ENCODE results near the gene HHIPL1. TPM values are rescaled to one million over a fixed set of nuclear protein-coding genes. Genes with fewer than 3 reads are reported as not detected.

HHIPL1 gene
- total RNA-seq, 1 experiment from 2014 or later: not detected

- intact Hi-C loops (cut with micrococcal nuclease; ENCODE audit: unreplicated experiment): no loop called here
- H3K27ac Mint-ChIP-seq (ENCODE audit: unreplicated experiment): no peak overlapping the region
- BruUV-seq (replicated peaks): no TSS peak
- H3K9me3 Mint-ChIP-seq (ENCODE audit: low read depth, unreplicated experiment): no peaks in the 10 kb centered on the region
- CTCF ChIA-PET: interaction anchor here (1.2 kb wide), 1 partner anchor 9 kb away, joined by 3 read pairs; no protein-coding TSS in a partner anchor
- H3K27me3 Mint-ChIP-seq (ENCODE audit: unreplicated experiment): peaks cover 80% of the 10 kb centered on the region
- no peak for TF ChIP-seq CTCF (IDR thresholded peaks at IDR 0.05; ENCODE audit: unreplicated experiment)
- no peak for DNase-seq
- H3K4me1 Mint-ChIP-seq (ENCODE audit: low read depth, unreplicated experiment): no peaks in the 10 kb centered on the region
- no peak overlapping the region for H3K4me3 Mint-ChIP-seq (ENCODE audit: low read depth, unreplicated experiment)
- no peaks in the 10 kb centered on the region for H3K36me3 Mint-ChIP-seq (ENCODE audit: insufficient read depth, unreplicated experiment)
Observed at GRCh38 chr14:99689266-99690236, 44.6 kb downstream of the HHIPL1 start.

GRCh38 chr14:99690636-99691035 is 45.7 kb downstream of the HHIPL1 start:
- Mint-ChIP-seq H3K36me3 (ENCODE audit: insufficient read depth, unreplicated experiment) (no peaks in the 10 kb centered on the region), H3K4me1 (ENCODE audit: low read depth, unreplicated experiment) (no peaks in the 10 kb centered on the region), H3K4me3 (ENCODE audit: low read depth, unreplicated experiment) (no peak overlapping the region), H3K9me3 (ENCODE audit: low read depth, unreplicated experiment) (no peaks in the 10 kb centered on the region), H3K27ac (ENCODE audit: unreplicated experiment) (no peak overlapping the region), H3K27me3 (ENCODE audit: unreplicated experiment) (peaks cover 81% of the 10 kb centered on the region)
- TF ChIP-seq CTCF (IDR thresholded peaks at IDR 0.05; ENCODE audit: unreplicated experiment): no peak
- no TSS peak for BruUV-seq (replicated peaks)
- intact Hi-C loops (cut with micrococcal nuclease; ENCODE audit: unreplicated experiment): no loop called here
- DNase-seq: no peak
- CTCF ChIA-PET: no interaction called here

GRCh38 chr14:99691111-99691885 is 46.4 kb downstream of the HHIPL1 start:
- no peak for DNase-seq
- intact Hi-C loops (cut with micrococcal nuclease; ENCODE audit: unreplicated experiment): no loop called here
- Mint-ChIP-seq H3K9me3 (ENCODE audit: low read depth, unreplicated experiment) (no peaks in the 10 kb centered on the region), H3K4me3 (ENCODE audit: low read depth, unreplicated experiment) (no peak overlapping the region), H3K27me3 (ENCODE audit: unreplicated experiment) (peaks cover 81% of the 10 kb centered on the region), H3K27ac (ENCODE audit: unreplicated experiment) (no peak overlapping the region), H3K36me3 (ENCODE audit: insufficient read depth, unreplicated experiment) (no peaks in the 10 kb centered on the region), H3K4me1 (ENCODE audit: low read depth, unreplicated experiment) (no peaks in the 10 kb centered on the region)
- no TSS peak for BruUV-seq (replicated peaks)
- CTCF ChIA-PET: no interaction called here
- no peak for TF ChIP-seq CTCF (IDR thresholded peaks at IDR 0.05; ENCODE audit: unreplicated experiment)

GRCh38 chr14:99693918-99694317 is 49.0 kb downstream of the HHIPL1 start:
- no peak overlapping the region for H3K4me3 Mint-ChIP-seq (ENCODE audit: low read depth, unreplicated experiment)
- intact Hi-C loops (cut with micrococcal nuclease; ENCODE audit: unreplicated experiment): no loop called here

More at GRCh38 chr14:99693918-99694317, 49.0 kb downstream of the HHIPL1 start:
- no peak overlapping the region for H3K27ac Mint-ChIP-seq (ENCODE audit: unreplicated experiment)
- peaks cover 81% of the 10 kb centered on the region for H3K27me3 Mint-ChIP-seq (ENCODE audit: unreplicated experiment)
- BruUV-seq (replicated peaks): no TSS peak
- no peaks in the 10 kb centered on the region for H3K36me3 Mint-ChIP-seq (ENCODE audit: insufficient read depth, unreplicated experiment)
- no peak for DNase-seq
- CTCF ChIA-PET: no interaction called here
- no peak for TF ChIP-seq CTCF (IDR thresholded peaks at IDR 0.05; ENCODE audit: unreplicated experiment)
- H3K9me3 Mint-ChIP-seq (ENCODE audit: low read depth, unreplicated experiment): peaks cover 2% of the 10 kb centered on the region
- no peaks in the 10 kb centered on the region for H3K4me1 Mint-ChIP-seq (ENCODE audit: low read depth, unreplicated experiment)
